ENCODE results near the gene LAGE3.

DNA sequence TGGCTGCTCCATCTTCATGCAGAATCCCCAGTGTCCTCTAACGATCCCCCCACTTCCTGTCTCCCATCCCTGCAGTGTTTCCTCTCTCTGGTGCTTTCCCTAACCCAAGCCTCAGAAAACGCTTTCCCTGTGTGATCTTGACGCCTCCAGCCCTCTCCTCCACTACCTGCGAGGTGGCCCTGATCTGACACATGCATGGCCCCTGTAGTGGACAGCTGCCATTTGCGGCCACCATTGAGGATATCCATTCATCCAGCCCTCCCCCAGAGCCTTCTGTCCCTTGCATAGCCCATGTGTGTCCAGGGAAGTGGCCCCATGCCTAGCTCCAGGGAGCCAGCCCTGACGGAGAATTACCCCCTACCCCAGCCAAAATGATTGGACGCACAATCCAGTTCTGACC, 4.2 kb upstream of the LAGE3 start:
- TF ChIP-seq, protein P1, sequence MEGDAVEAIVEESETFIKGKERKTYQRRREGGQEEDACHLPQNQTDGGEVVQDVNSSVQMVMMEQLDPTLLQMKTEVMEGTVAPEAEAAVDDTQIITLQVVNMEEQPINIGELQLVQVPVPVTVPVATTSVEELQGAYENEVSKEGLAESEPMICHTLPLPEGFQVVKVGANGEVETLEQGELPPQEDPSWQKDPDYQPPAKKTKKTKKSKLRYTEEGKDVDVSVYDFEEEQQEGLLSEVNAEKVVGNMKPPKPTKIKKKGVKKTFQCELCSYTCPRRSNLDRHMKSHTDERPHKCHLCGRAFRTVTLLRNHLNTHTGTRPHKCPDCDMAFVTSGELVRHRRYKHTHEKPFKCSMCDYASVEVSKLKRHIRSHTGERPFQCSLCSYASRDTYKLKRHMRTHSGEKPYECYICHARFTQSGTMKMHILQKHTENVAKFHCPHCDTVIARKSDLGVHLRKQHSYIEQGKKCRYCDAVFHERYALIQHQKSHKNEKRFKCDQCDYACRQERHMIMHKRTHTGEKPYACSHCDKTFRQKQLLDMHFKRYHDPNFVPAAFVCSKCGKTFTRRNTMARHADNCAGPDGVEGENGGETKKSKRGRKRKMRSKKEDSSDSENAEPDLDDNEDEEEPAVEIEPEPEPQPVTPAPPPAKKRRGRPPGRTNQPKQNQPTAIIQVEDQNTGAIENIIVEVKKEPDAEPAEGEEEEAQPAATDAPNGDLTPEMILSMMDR (IDR thresholded peaks at IDR 0.05; ENCODE audit: poor library complexity): no peak
- no peak for TF ChIP-seq EZH2 (IDR thresholded peaks at IDR 0.05; ENCODE audit: borderline replicate concordance)

Data from hepatocyte (in vitro differentiated cells).